HG02973 (cell line): Measurements from ENCODE around the gene ANKRD1.

Experiments used
- ATAC-seq: cut with Tn5 transposase; IDR thresholded peaks from one replicate; pipeline ENCODE4 v1.9.1; 2021; ENCODE audit warnings: moderate library complexity; ENCODE audit not compliant: unreplicated experiment

ANKRD1 gene

DNA sequence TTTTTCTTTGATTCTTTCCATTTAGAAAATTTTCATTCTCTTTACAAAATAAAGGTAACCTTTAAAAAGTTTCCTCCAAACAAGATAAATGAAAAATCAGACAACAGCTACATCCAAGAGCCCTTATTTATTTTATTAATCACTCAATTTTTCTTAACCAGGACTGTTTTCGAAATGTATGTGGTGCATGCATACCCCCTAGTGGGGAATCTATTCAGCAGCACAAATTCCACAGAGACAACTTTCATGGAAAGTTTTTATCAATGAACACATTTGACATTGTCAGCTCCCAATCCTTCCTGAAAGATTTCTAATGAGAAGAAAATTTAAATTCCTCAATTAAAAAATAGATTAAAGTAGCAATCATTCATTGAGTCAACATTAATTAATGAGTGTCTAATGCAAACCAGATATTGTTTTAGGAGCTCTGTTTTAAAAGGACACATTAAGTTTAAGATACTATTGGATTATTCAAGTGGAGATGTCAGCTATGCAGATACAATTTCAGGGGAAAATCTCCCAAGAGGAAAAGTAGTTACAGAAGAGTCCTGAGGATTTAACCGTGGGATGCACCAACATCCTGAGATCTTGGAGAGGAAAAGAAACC is 57.9 kb downstream of the ANKRD1 start:
- no peak for ATAC-seq
